Aorta (tissue), 5 donors: Measurements from ENCODE around the gene SRA1. TPM values are rescaled to one million over a fixed set of nuclear protein-coding genes. Genes with fewer than 3 reads are reported as not detected.

Experiments
- ATAC-seq: fragments of 200-7000 bp; cut with Tn5 transposase; one replicate; pipeline ENCODE4 v1.9.1; 2022; ENCODE audit warnings: moderate library complexity; ENCODE audit not compliant: low FRiP score
- DNase-seq, 2 donors: peaks; one replicate each; pipeline ENCODE4 v3.0.0-alpha.2; 2020
- H3K27ac ChIP-seq, 2 donors: one replicate each; pipeline ENCODE4 v1.5.1; 2013; ENCODE audit warnings: low read length in 2 of 2, mild to moderate bottlenecking in 2 of 2, moderate library complexity in 2 of 2, control low read depth in 1 of 2, inconsistent platforms in 1 of 2, low read depth in 1 of 2
- H3K27me3 ChIP-seq, 2 donors: one replicate each; pipeline ENCODE4 v1.6.1; 2013; ENCODE audit warnings: control low read depth in 1 of 2, low read length in 1 of 2, mild to moderate bottlenecking in 1 of 2, moderate library complexity in 1 of 2; ENCODE audit not compliant: insufficient read depth in 2 of 2, control insufficient read depth in 1 of 2
- H3K36me3 ChIP-seq, 2 donors: one replicate each; pipeline ENCODE4 v1.6.1; 2013; ENCODE audit warnings: control low read depth in 1 of 2, low read length in 1 of 2, mild to moderate bottlenecking in 1 of 2; ENCODE audit not compliant: insufficient read depth in 2 of 2, control insufficient read depth in 1 of 2
- H3K4me1 ChIP-seq, 2 donors: one replicate each; pipeline ENCODE4 v1.6.1; 2013; ENCODE audit warnings: low read length in 2 of 2, control low read depth in 1 of 2, mild to moderate bottlenecking in 1 of 2, moderate library complexity in 1 of 2; ENCODE audit not compliant: insufficient read depth in 2 of 2, control insufficient read depth in 1 of 2
- H3K4me3 ChIP-seq, 2 donors: one replicate each; pipeline ENCODE4 v1.5.1; 2013; ENCODE audit warnings: low read length in 2 of 2, control low read depth in 1 of 2, mild to moderate bottlenecking in 1 of 2
- H3K9me3 ChIP-seq: one replicate; pipeline ENCODE4 v1.6.1; 2013; ENCODE audit warnings: mild to moderate bottlenecking, low read length; ENCODE audit not compliant: control insufficient read depth
- WGBS, 2 donors: extraction: QIAGEN DNeasy Blood & Tissue Kit; methylation state at CpG; one replicate each; pipeline ENCODE4 v1.1.7; 2013; 5-methylcytosine and 5-hydroxymethylcytosine counted together
- intact Hi-C, 2 donors: fragments of 100-400 bp; cut with DNase I; formaldehyde crosslinking; loops; one replicate each; pipeline versions ENCODE4 v1.14.2 to v1.15.0; 2022
- polyA plus RNA-seq, 2 donors: library from polyadenylated mRNA; stranded (reverse); fragments of 200-250 nt; gene quantifications; one replicate each; pipeline ENCODE4 v1.2.3, GENCODE V29; 2013
- total RNA-seq, 2 donors: library from RNA; stranded (reverse); fragmentation: NEBNext Ultra II Directional; extraction: Animal tissue kit (Norgen Biotek cat#: 25700); gene quantifications; one replicate each; pipeline ENCODE4 v1.2.1, GENCODE V29; 2021
- donor health status: healthy with polysubstance abuse.
- donor health status: Bipolar disorder and iron deficiency.
- donor health status: DM: no; HTN: no; CAD: no.
- donor health status: DM: no; HTN: no; CAD: no.
- donor health status: DM: yes; HTN: yes; CAD: no.

SRA1 gene
- total and polyA plus RNA-seq, 4 donors = 23.2 to 49.6 (median 28.1) TPM

- Histone ChIP-seq H3K27ac (no peak overlapping the region), H3K36me3 (peaks cover 0 to 9% of the 10 kb centered on the region in 2 donors), H3K4me1 (peaks cover 0 to 4% of the 10 kb centered on the region in 2 donors), H3K27me3 (no peaks in the 10 kb centered on the region), H3K9me3 (no peaks in the 10 kb centered on the region), H3K4me3 (no peak overlapping the region)
- intact Hi-C loops = loop anchor here in 1 of 2 donors (5.0 kb wide), 2 partner anchors 92 to 143 kb away; partner anchors contain the start of genes ANKHD1 and TMCO6
- WGBS, 2 donors = 96% methylated on average over 10 of the region's 10 CpGs
- ATAC-seq (no peak), DNase-seq (no peak)
Measured at GRCh38 chr5:140545606-140546005, 11.7 kb downstream of the SRA1 start.

DNA sequence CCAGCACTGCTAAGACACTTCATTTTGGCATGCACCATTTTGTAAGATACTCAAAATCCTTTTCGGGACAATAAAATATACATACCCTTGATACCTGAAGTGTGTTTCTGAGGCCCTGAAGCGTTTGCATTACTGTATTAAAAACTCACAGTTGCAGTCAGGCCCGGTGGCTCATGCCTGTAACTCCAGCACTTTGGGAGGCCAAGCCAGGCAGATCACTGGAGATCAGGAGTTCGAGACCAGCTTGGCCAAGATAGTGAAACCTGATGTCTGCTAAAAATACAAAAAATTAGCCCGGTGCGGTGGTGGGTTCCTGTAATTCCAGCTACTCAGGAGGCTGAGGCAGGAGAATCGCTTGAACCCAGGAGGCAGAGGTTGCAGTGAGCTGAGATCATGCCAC is 12.3 kb downstream of the SRA1 start:
- H3K27ac ChIP-seq = no peak overlapping the region
- no peak overlapping the region for H3K4me3 ChIP-seq
- peaks cover 0 to 4% of the 10 kb centered on the region in 2 donors for H3K4me1 ChIP-seq
- no peaks in the 10 kb centered on the region for H3K9me3 ChIP-seq
- DNase-seq (no peak), ATAC-seq (no peak)
- intact Hi-C loops = loop anchor here in 1 of 2 donors (5.0 kb wide), 2 partner anchors 92 to 143 kb away; partner anchors contain the start of genes ANKHD1 and TMCO6
- 91 to 95% methylated on average over 7 of the region's 7 CpGs for WGBS, 2 donors
- H3K27me3 ChIP-seq = no peaks in the 10 kb centered on the region
- peaks cover 0 to 6% of the 10 kb centered on the region in 2 donors for H3K36me3 ChIP-seq

- no peaks in the 10 kb centered on the region for H3K4me1 ChIP-seq
- WGBS, 2 donors = 85 to 92% methylated on average over 5 of the region's 5 CpGs
- no peak overlapping the region for H3K27ac ChIP-seq
- no peaks in the 10 kb centered on the region for H3K9me3 ChIP-seq
- no peak overlapping the region for H3K4me3 ChIP-seq
- intact Hi-C loops = no loop called here
- DNase-seq (no peak), ATAC-seq (no peak)
- H3K27me3 ChIP-seq = no peaks in the 10 kb centered on the region
- peaks cover 2 to 8% of the 10 kb centered on the region in 2 donors for H3K36me3 ChIP-seq
Measured at GRCh38 chr5:140542972-140543371, 14.3 kb downstream of the SRA1 start.

GRCh38 chr5:140540227-140540626 is 17.0 kb downstream of the SRA1 start:
- Histone ChIP-seq H3K36me3 (peaks cover 3 to 10% of the 10 kb centered on the region in 2 donors), H3K4me3 (no peak overlapping the region), H3K27ac (no peak overlapping the region), H3K4me1 (no peaks in the 10 kb centered on the region), H3K9me3 (no peaks in the 10 kb centered on the region), H3K27me3 (no peaks in the 10 kb centered on the region)
- WGBS, 2 donors = 86 to 91% methylated on average over 1 of the region's 1 CpG
- intact Hi-C loops = no loop called here
- no peak for ATAC-seq
- no peak for DNase-seq

- H3K36me3 ChIP-seq = peaks cover 0 to 10% of the 10 kb centered on the region in 2 donors
- intact Hi-C loops = no loop called here
- no peaks in the 10 kb centered on the region for H3K27me3 ChIP-seq
- ATAC-seq = no peak
- no peak overlapping the region for H3K4me3 ChIP-seq
- no peaks in the 10 kb centered on the region for H3K4me1 ChIP-seq
- 88 to 91% methylated on average over 2 of the region's 2 CpGs for WGBS, 2 donors
- H3K9me3 ChIP-seq = no peaks in the 10 kb centered on the region
- no peak for DNase-seq
- no peak overlapping the region for H3K27ac ChIP-seq
Measured at GRCh38 chr5:140524003-140524402, 33.3 kb downstream of the SRA1 start.

DNA sequence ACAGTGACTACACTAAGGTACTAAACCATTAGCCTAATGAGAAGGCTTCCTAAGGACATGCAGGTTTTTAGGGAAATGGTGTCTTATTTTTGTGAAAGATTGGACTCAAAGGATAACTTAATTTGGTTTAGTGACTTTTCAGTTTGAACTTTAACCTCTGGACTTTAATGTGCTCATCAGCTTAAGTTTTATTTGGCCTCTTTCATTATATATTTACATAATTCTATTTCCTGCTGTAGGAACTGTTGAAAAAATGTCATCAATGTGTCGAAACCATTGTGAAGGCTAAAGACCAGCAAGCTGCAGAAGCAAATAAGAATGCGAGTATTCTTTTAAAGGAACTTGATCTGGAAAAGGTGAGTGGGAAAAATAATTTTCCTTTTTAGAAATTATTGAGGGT is 44.1 kb downstream of the SRA1 start:
- Histone ChIP-seq H3K27ac (no peak overlapping the region), H3K27me3 (no peaks in the 10 kb centered on the region), H3K4me1 (no peaks in the 10 kb centered on the region), H3K9me3 (no peaks in the 10 kb centered on the region), H3K4me3 (no peak overlapping the region), H3K36me3 (peaks cover 0 to 2% of the 10 kb centered on the region in 2 donors)
- 94 to 95% methylated on average over 2 of the region's 2 CpGs for WGBS, 2 donors
- ATAC-seq (no peak), DNase-seq (no peak)
- intact Hi-C loops = no loop called here

DNA sequence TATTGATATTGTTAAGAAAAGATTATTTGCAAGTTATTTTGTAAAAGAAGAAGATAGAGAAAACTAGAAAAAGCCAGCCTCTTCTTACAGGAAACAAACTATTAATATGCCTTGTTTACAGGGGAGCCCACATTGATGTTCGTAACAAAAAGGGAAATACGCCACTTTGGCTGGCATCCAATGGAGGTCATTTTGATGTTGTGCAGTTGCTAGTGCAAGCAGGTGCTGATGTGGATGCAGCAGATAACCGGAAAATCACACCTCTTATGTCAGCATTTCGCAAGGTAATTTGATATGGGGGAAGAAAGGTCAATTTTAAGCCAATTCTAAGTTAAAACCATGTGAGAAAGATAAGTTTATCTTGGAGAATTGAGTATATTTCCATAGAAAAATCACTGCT is 47.4 kb downstream of the SRA1 start:
- Histone ChIP-seq H3K27ac (no peak overlapping the region), H3K9me3 (no peaks in the 10 kb centered on the region), H3K36me3 (peaks cover 0 to 4% of the 10 kb centered on the region in 2 donors), H3K4me3 (no peak overlapping the region), H3K27me3 (no peaks in the 10 kb centered on the region), H3K4me1 (no peaks in the 10 kb centered on the region)
- WGBS, 2 donors = 83 to 86% methylated on average over 4 of the region's 4 CpGs
- intact Hi-C loops = no loop called here
- DNase-seq (no peak), ATAC-seq (no peak)

- Histone ChIP-seq H3K27ac (no peak overlapping the region), H3K4me3 (no peak overlapping the region), H3K4me1 (no peaks in the 10 kb centered on the region), H3K36me3 (peaks cover 0 to 2% of the 10 kb centered on the region in 2 donors), H3K9me3 (no peaks in the 10 kb centered on the region), H3K27me3 (no peaks in the 10 kb centered on the region)
- DNase-seq (no peak), ATAC-seq (no peak)
- 82 to 91% methylated on average over 2 of the region's 2 CpGs for WGBS, 2 donors
- intact Hi-C loops = no loop called here
Measured at GRCh38 chr5:140502834-140503233, 54.4 kb downstream of the SRA1 start.
